Measurements from ENCODE around the gene TMED10.

- TF ChIP-seq EGR1 (IDR thresholded peaks at IDR 0.05): no peak
- no peak for TF ChIP-seq TCF12 (IDR thresholded peaks at IDR 0.05; ENCODE audit: low read depth)
- TF ChIP-seq EP300 (IDR thresholded peaks at IDR 0.05; ENCODE audit: borderline replicate concordance): no peak
- no peak for TF ChIP-seq REST (IDR thresholded peaks at IDR 0.05; ENCODE audit: low read depth)
- no peak for TF ChIP-seq CREB1 (IDR thresholded peaks at IDR 0.05; ENCODE audit: low read depth)
- TF ChIP-seq CEBPB (IDR thresholded peaks at IDR 0.05): no peak
- no peak for TF ChIP-seq TAF1 (IDR thresholded peaks at IDR 0.05; ENCODE audit: low read depth)
- TF ChIP-seq RAD21 (IDR thresholded peaks at IDR 0.05; ENCODE audit: low read depth): no peak
- no peak for TF ChIP-seq TEAD4 (IDR thresholded peaks at IDR 0.05)
- TF ChIP-seq FOXM1 (IDR thresholded peaks at IDR 0.05; ENCODE audit: borderline replicate concordance, low read depth): no peak
- TF ChIP-seq YY1 (IDR thresholded peaks at IDR 0.05; ENCODE audit: low read depth): no peak
- no peak for TF ChIP-seq MAX (IDR thresholded peaks at IDR 0.05)
- no peak for TF ChIP-seq ZBTB7A (IDR thresholded peaks at IDR 0.05; ENCODE audit: low read depth)
- no peak for TF ChIP-seq NFIC (IDR thresholded peaks at IDR 0.05)
These were observed 28.9 kb downstream of the TMED10 start for GRCh38 chr14:75147423-75148071.
